Large intestine (tissue), 3 donors: ENCODE data around the gene CDC42SE2. TPM values are rescaled to one million over a fixed set of nuclear protein-coding genes. Genes with fewer than 3 reads are reported as not detected.

Experiments used
- DNase-seq, 2 donors: peaks; one replicate each; pipeline versions ENCODE4 v3.0.0 to v3.0.0-alpha.2; 2013
- H3K27ac ChIP-seq: one replicate; pipeline ENCODE4 v1.5.1; 2013; ENCODE audit warnings: low read length
- H3K27me3 ChIP-seq: 2 replicates; pipeline ENCODE4 v1.6.1; 2013; ENCODE audit warnings: low read length; ENCODE audit not compliant: control insufficient read depth, insufficient read depth
- H3K36me3 ChIP-seq: 2 replicates; pipeline ENCODE4 v1.6.1; 2013; ENCODE audit warnings: low read length; ENCODE audit not compliant: control insufficient read depth, insufficient read depth
- H3K4me1 ChIP-seq: one replicate; pipeline ENCODE4 v1.6.1; 2013; ENCODE audit warnings: low read length; ENCODE audit not compliant: control insufficient read depth, insufficient read depth
- H3K4me3 ChIP-seq: one replicate; pipeline ENCODE4 v1.5.1; 2013; ENCODE audit warnings: low read length
- H3K9me3 ChIP-seq: one replicate; pipeline ENCODE4 v1.6.1; 2013; ENCODE audit warnings: mild to moderate bottlenecking, low read depth, low read length, moderate library complexity; ENCODE audit not compliant: control insufficient read depth
- WGBS: methylation state at CpG from one replicate; pipeline ENCODE4 v1.1.5; 2013; ENCODE audit warnings: low lambda C conversion rate; ENCODE audit not compliant: insufficient coverage; 5-methylcytosine and 5-hydroxymethylcytosine counted together
- polyA plus RNA-seq: library from polyadenylated mRNA; unstranded; fragments of 120-200 nt; gene quantifications from one replicate; pipeline ENCODE4 v1.2.1, GENCODE V29; 2013

The CDC42SE2 gene
- polyA plus RNA-seq, 1 donor, result 46.2 TPM

DNA sequence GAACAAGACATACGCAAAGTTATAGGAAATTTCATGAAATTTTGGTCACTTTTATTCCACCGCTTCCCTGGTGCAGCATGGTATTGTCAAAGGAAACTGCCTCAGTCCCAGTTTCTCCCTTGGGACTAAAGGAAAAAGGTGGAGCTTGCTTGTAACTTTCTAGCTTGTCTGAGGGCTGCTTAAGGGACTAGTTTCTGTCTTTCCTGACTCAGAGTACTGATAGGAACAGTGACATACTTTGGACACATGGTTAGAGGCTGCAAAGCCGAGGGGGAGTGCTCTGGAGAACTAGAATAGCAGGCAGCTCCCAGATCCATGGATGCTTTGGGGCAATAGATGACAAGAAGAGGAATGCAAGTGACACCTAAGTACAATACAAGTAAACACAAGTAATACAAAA is 136.7 kb downstream of the CDC42SE2 start:
- H3K4me3 ChIP-seq, result no peak overlapping the region
- no peaks in the 10 kb centered on the region for H3K4me1 ChIP-seq
- no peaks in the 10 kb centered on the region for H3K27me3 ChIP-seq
- WGBS, result 90% methylated on average over 2 of the region's 3 CpGs
- peaks cover 10% of the 10 kb centered on the region for H3K36me3 ChIP-seq
- no peak overlapping the region for H3K27ac ChIP-seq
- no peak for DNase-seq
- peaks cover 16% of the 10 kb centered on the region for H3K9me3 ChIP-seq

DNA sequence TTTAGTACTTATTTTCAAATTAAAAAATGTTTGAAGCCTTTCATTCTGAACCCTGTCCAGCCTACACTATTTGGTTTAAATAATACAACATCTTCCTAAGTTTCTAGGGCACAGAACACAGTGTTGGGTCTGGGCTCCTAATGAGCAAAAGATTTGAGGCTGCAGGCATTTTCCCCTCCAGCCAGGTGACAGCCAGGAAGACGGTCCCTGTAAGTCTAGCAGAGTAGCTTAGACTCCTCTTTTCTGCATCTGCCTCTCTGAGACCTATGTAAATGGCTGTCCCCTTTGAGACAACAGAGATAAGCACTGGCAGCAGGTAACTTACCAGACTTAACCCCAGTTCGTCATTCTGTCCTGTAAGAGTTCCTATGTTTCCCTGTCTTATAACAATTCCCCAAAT is 141.8 kb downstream of the CDC42SE2 start:
- no peak overlapping the region for H3K27ac ChIP-seq
- H3K27me3 ChIP-seq, result no peaks in the 10 kb centered on the region
- peaks cover 16% of the 10 kb centered on the region for H3K9me3 ChIP-seq
- H3K4me3 ChIP-seq, result no peak overlapping the region
- DNase-seq, result no peak
- WGBS, result no CpG with 5 or more reads among the region's 2 CpGs
- H3K4me1 ChIP-seq, result no peaks in the 10 kb centered on the region
- peaks cover 6% of the 10 kb centered on the region for H3K36me3 ChIP-seq

DNA sequence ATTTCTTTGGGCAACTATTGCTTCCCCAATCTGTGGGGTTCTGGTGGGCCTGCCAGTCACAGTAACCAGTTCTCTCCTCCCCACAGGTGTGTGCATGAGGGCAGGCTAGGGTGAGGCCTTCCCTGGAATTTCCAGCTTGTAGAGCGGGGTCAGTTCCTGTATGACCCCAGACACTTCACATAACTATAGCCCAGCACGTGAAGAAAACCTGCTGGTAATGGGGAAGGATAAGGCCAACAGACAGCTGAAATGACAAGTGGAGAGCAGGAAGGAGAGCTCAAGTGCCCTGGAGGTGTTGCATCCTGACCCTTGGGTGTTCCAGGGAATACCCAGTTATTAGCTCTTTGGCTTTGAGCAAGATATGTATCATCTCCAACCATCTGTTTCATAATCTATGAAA is 142.2 kb downstream of the CDC42SE2 start:
- Histone ChIP-seq H3K4me3 (no peak overlapping the region), H3K27me3 (no peaks in the 10 kb centered on the region), H3K27ac (no peak overlapping the region), H3K9me3 (peaks cover 16% of the 10 kb centered on the region), H3K36me3 (peaks cover 5% of the 10 kb centered on the region), H3K4me1 (no peaks in the 10 kb centered on the region)
- WGBS, result no CpG with 5 or more reads among the region's 2 CpGs
- DNase-seq, result no peak

DNA sequence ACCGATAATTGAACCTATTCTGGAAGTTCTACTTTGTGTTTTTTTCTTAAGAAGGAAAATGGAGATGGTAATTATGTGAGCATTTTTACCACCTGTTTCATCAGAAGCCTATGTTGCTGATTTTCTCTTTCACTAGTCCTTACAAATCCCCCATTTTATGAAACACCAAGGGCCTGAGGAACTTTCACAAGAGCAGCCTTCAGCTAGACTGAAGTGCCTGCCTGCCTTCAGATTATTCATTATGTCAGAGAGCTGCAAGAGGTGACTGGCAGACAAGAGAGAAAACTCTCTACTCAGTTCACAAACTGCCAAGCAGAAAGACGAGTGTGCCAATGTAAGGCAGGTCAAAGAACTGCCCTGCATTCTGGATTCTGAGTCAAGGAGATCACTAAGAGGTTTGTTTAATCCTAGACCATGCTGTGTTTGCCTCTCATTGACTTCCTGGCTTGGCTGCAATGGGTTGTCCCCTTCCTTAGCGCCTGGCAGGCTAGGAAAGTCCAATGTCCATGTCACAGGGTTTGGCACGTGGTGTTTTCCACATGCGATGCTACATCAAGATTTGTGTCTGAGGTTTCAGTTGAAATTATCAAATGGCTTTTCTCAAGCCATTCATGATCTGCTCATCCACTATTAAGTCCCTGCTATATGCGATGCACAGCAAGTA is 143.3 kb downstream of the CDC42SE2 start:
- Histone ChIP-seq H3K4me3 (no peak overlapping the region), H3K4me1 (no peaks in the 10 kb centered on the region), H3K27ac (no peak overlapping the region), H3K36me3 (peaks cover 5% of the 10 kb centered on the region), H3K27me3 (no peaks in the 10 kb centered on the region), H3K9me3 (peaks cover 6% of the 10 kb centered on the region)
- no CpG with 5 or more reads among the region's 6 CpGs for WGBS
- peak in 1 of 2 donors; percentile 30 for DNase-seq

DNA sequence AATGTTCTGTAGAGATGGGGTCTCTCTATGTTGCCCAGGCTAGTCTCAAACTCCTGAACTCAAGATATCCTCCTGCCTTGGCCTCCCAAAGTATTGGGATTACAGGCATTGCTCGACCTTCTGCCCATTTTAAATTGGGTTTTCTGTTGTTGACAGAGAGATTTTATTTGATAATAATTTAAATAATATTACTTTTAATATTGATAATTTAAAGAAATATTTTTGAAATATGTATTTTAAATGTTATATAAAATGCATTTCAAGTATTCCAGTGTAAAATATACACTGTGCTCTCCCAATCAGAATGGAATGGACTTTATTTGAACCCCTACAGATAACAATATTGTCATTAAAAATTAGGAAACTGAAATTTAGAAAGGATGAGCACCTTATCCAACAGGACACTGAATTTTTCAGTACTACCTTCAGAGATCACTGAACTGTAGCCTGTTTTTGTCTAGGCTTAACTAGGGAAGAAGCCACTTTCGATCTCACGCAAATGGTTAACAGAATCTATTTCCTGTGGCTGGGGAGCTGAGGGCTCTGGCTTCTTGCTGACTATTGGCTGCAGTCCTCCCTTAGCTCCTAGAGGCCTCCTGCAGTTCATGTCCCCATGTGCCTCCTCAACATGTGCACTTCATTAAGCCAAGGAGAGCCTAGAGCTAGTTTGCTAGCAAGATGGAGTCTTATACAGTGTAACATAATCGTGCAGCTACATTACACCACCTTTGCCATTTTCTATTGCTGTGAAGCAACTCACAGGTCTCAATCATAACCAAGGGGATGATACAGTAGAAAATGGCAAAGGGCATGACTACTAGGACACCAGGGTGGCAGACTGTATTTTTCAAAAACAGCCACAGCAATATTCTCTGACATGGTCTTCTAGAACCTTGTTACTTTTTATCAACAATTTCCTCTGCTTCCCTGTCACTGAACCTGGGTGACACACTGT is 150.0 kb downstream of the CDC42SE2 start:
- H3K4me1 ChIP-seq, result no peaks in the 10 kb centered on the region
- DNase-seq, result no peak
- H3K36me3 ChIP-seq, result no peaks in the 10 kb centered on the region
- no peaks in the 10 kb centered on the region for H3K27me3 ChIP-seq
- no peaks in the 10 kb centered on the region for H3K9me3 ChIP-seq
- H3K4me3 ChIP-seq, result no peak overlapping the region
- H3K27ac ChIP-seq, result no peak overlapping the region
- WGBS, result 90% methylated on average over 2 of the region's 4 CpGs

DNA sequence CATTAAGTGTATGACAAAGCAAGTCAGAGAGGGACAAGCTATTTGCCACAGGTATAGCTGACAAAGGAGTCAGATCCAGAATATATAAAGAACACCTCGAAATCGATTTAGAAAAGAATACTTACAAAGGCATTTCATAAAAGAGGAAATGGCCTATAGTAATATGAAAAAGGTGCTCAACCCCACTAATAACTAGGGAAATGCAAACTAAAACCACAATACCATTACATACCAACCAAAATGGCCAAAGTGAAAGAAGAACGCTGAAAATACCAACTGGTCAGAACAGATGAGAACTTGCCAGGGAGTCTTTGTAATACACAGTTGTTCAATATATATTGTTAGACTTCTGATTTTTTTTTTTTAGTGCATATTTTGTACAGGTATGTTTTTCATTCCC is 152.9 kb downstream of the CDC42SE2 start:
- Histone ChIP-seq H3K9me3 (no peaks in the 10 kb centered on the region), H3K4me3 (no peak overlapping the region), H3K27ac (no peak overlapping the region), H3K36me3 (peaks cover 2% of the 10 kb centered on the region), H3K4me1 (no peaks in the 10 kb centered on the region), H3K27me3 (no peaks in the 10 kb centered on the region)
- DNase-seq, result no peak
- WGBS, result 71% methylated on average over 1 of the region's 3 CpGs

DNA sequence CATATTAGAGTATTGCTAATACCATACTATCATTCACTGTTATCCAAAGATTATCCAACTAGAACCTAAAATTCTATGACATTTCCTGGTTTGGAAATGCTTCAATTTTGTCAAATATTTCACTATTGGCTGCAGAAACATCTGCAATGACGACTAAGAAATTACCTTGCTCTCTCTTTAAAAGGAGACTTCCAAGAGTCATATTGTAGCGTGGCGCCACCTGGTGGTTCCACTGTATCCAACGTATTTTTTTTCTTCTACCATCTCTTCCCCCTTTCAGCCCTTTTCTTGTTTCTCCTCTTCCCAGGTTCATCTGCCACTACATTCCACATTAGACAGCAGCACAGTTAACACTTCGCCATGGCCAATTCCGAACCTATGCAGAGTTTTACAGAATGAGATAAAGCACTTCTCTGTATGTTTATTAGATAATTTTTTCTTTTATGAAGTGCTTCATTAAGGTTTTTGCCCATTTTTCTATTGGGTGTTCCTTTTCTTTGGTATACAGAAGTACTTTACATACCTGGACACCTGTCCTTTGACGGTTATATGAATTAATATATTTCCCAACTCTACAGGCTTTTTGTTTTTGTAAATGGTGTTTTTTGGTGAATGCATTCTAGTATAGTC is 153.5 kb downstream of the CDC42SE2 start:
- Histone ChIP-seq H3K27ac (no peak overlapping the region), H3K36me3 (peaks cover 4% of the 10 kb centered on the region), H3K27me3 (no peaks in the 10 kb centered on the region), H3K4me3 (no peak overlapping the region), H3K4me1 (no peaks in the 10 kb centered on the region), H3K9me3 (no peaks in the 10 kb centered on the region)
- 17% methylated on average over 5 of the region's 7 CpGs for WGBS
- DNase-seq, result peak; percentile 40 to 53

DNA sequence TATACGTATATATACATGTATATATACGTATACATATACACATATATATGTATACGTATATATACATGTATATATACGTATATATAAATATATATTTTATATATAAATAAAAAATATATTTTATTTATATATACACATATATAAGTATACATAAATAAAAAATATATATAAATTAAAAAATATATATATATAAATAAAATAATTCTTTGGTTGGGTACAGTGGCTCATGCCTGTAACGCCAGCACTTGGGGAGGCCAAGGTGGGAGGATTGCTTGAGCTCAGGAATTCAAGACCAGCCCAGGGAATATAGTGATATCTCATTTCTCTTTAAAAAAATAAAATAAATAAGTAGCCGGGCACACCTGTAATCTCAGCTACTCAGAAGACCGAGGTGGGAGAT is 155.0 kb downstream of the CDC42SE2 start:
- 80% methylated on average over 1 of the region's 7 CpGs for WGBS
- H3K27ac ChIP-seq, result no peak overlapping the region

DNA sequence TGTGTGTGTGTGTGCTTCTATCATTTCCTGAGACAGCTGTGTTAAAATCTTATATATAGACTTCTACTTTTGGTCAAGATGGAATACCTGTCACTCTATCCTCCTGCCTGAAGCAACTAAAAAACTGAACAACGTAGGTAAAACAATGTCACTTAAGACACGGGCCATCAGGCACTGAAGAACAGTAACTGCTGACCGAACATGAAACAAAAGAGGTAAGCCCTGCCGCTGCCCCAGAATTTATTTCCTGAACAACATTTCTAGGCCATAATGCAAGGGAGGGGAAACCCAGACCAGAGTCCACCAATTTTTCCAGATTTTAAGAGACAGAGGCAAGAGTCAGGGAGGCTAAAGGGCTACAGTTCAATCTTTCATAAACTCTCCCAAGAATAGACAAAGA is 156.0 kb downstream of the CDC42SE2 start:
- no peaks in the 10 kb centered on the region for H3K27me3 ChIP-seq
- H3K27ac ChIP-seq, result no peak overlapping the region
- DNase-seq, result no peak
- no CpG with 5 or more reads among the region's 4 CpGs for WGBS
- no peaks in the 10 kb centered on the region for H3K9me3 ChIP-seq
- H3K4me3 ChIP-seq, result no peak overlapping the region
- H3K36me3 ChIP-seq, result peaks cover 11% of the 10 kb centered on the region
- H3K4me1 ChIP-seq, result no peaks in the 10 kb centered on the region

More for the DNA sequence above, 155.0 kb downstream of the CDC42SE2 start:
- Histone ChIP-seq H3K4me3 (no peak overlapping the region), H3K4me1 (no peaks in the 10 kb centered on the region), H3K27me3 (no peaks in the 10 kb centered on the region), H3K36me3 (peaks cover 11% of the 10 kb centered on the region), H3K9me3 (no peaks in the 10 kb centered on the region)
- no peak for DNase-seq

DNA sequence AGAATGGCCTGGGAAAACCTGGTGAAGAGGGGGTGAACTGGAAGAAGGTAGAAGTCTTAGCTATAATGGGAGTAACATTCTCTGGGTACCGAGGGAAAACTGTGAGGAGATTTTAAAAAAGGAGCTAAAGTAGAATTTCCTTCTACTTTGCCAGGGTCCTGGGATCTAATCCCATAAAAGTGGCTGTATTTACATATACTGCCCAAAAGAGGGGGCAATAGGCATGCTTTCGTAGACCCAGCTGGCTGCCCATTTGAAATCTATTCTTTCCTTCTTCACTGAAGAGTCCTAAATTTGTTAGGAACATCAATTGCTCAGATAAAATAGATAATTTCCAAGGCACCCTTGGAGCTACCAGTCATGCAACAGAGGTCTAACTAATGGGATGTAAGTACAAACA is 159.2 kb downstream of the CDC42SE2 start:
- no peak for DNase-seq
- Histone ChIP-seq H3K27me3 (no peaks in the 10 kb centered on the region), H3K4me3 (no peak overlapping the region), H3K36me3 (peaks cover 24% of the 10 kb centered on the region), H3K9me3 (no peaks in the 10 kb centered on the region), H3K27ac (no peak overlapping the region), H3K4me1 (no peaks in the 10 kb centered on the region)
- WGBS, result no CpG with 5 or more reads among the region's 2 CpGs
